T-cell (primary cell): Measurements from ENCODE around the gene PIH1D1. TPM values are rescaled to one million over a fixed set of nuclear protein-coding genes. Genes with fewer than 3 reads are reported as not detected.
A peak's percentile ranks its signal among the peaks of the same experiment; 100 is the strongest.

Experiments used
- ATAC-seq, 4 experiments: fragments of 200-7000 bp in 3 of 4; fragments of 150-1000 bp in 1 of 4; cut with Tn5 transposase; replicated peaks in 1 of 4; 1 replicate in 3 of 4; 2 replicates in 1 of 4; pipeline ENCODE4 v1.10.0; 2021; ENCODE audit warnings: moderate library complexity in 3 of 4, mild to moderate bottlenecking in 2 of 4, moderate number of reproducible peaks in 1 of 4
- CTCF ChIA-PET, 2 donors: fragments of 300-600 bp; sonication (Branson Sonifier 250); formaldehyde crosslinking; loops; one replicate each; lab custom pipeline; 2022; ENCODE audit warnings: antibody characterized with exemption in 2 of 2; lab: Charles Lee
- POLR2A ChIA-PET, 2 donors: fragments of 300-600 bp; sonication (Branson Sonifier 250); formaldehyde crosslinking; loops; one replicate each; lab custom pipeline; 2022; ENCODE audit warnings: antibody characterized with exemption in 2 of 2; lab: Charles Lee
- DNase-seq, 35 experiments: peaks; one replicate each; pipeline versions ENCODE4 v3.0.0 to v3.0.0-alpha.2; 2013 to 2023
- H3K27ac ChIP-seq: one replicate; pipeline ENCODE4 v1.5.1; 2013; ENCODE audit warnings: low read length
- H3K27me3 ChIP-seq, 2 experiments: replicated peaks in 1 of 2; 1 replicate in 1 of 2; 2 replicates in 1 of 2; pipeline versions ENCODE4 v1.6.1 to v1.7.0; 2013; ENCODE audit warnings: low read length in 1 of 2, mixed read lengths in 1 of 2; ENCODE audit not compliant: control insufficient read depth in 2 of 2, insufficient read depth in 2 of 2; ENCODE audit errors: extremely low read depth in 1 of 2
- H3K36me3 ChIP-seq, 2 donors: 1 replicate in 1 of 2; 2 replicates in 1 of 2; pipeline versions ENCODE4 v1.6.1 to v1.7.0; 2013; ENCODE audit warnings: low read length in 1 of 2; ENCODE audit not compliant: control insufficient read depth in 2 of 2, insufficient read depth in 1 of 2; ENCODE audit errors: extremely low read depth in 1 of 2
- H3K4me1 ChIP-seq, 2 experiments: 1 replicate in 1 of 2; 2 replicates in 1 of 2; pipeline versions ENCODE4 v1.6.1 to v1.7.0; 2013; ENCODE audit warnings: low read length in 2 of 2, mixed read lengths in 1 of 2; ENCODE audit not compliant: insufficient read depth in 2 of 2, control insufficient read depth in 1 of 2; ENCODE audit errors: extremely low read depth in 1 of 2
- H3K4me3 ChIP-seq, 2 donors: 1 replicate in 1 of 2; 2 replicates in 1 of 2; pipeline versions ENCODE4 v1.5.1 to v1.7.0; 2013; ENCODE audit warnings: mild to moderate bottlenecking in 2 of 2, low read length in 1 of 2, moderate library complexity in 1 of 2; ENCODE audit not compliant: control insufficient read depth in 1 of 2; ENCODE audit errors: extremely low read depth in 1 of 2
- H3K9me3 ChIP-seq: 2 replicates; pipeline ENCODE4 v1.7.0; 2013
- H3K27ac Mint-ChIP-seq, 2 donors: one replicate each; pipeline ENCODE4 v1.8.0; 2020 to 2021; ENCODE audit warnings: mild to moderate bottlenecking in 2 of 2, mixed read lengths in 2 of 2
- H3K27me3 Mint-ChIP-seq, 2 donors: one replicate each; pipeline ENCODE4 v1.8.0; 2021 to 2022; ENCODE audit warnings: mixed read lengths in 2 of 2
- H3K36me3 Mint-ChIP-seq: one replicate; pipeline ENCODE4 v1.8.0; 2021; ENCODE audit warnings: mixed read lengths
- H3K4me1 Mint-ChIP-seq, 3 donors: one replicate each; pipeline ENCODE4 v1.8.0; 2020 to 2022; ENCODE audit warnings: mixed read lengths in 3 of 3, mild to moderate bottlenecking in 1 of 3
- H3K4me3 Mint-ChIP-seq, 3 donors: one replicate each; pipeline ENCODE4 v1.8.0; 2020 to 2022; ENCODE audit warnings: mild to moderate bottlenecking in 3 of 3, mixed read lengths in 3 of 3, moderate library complexity in 3 of 3
- H3K9me3 Mint-ChIP-seq, 3 donors: one replicate each; pipeline ENCODE4 v1.8.0; 2020 to 2022; ENCODE audit warnings: mixed read lengths in 3 of 3
- WGBS: methylation state at CpG from one replicate; pipeline ENCODE4 v1.1.5; 2013; ENCODE audit warnings: missing lambda C conversion rate; ENCODE audit not compliant: insufficient coverage; 5-methylcytosine and 5-hydroxymethylcytosine counted together
- total RNA-seq, 35 experiments: library from RNA in 6 of 35; stranded (reverse) in 6 of 35; fragments of 120-200 nt in 1 of 35; gene quantifications; one replicate each; pipeline versions ENCODE4 v1.2.1 to v1.2.4 and lab custom pipeline; 2013 to 2026

PIH1D1 gene
- total RNA-seq, 5 donors from 2014 or later (not counting 1 experiment from before 2014, with no cell fraction given), result 122 to 196 (median 163) TPM

GRCh38 chr19:49489601-49490167 lies 38.1 kb upstream of the PIH1D1 start:
- ChIA-PET CTCF (interaction anchor here in 1 of 2 donors (0.7 to 1.2 kb wide), 2 partner anchors 19 to 170 kb away, joined by 4 to 6 read pairs; no protein-coding TSS in a partner anchor), POLR2A (interaction anchor here in 1 of 2 donors (0.9 kb wide), 1 partner anchor 14 kb away, joined by 3 read pairs; no protein-coding TSS in a partner anchor)
- Mint-ChIP-seq H3K9me3 (no peaks in the 10 kb centered on the region), H3K4me1 (peaks cover 53 to 70% (median 70%) of the 10 kb centered on the region in 3 donors), H3K27me3 (no peaks in the 10 kb centered on the region), H3K36me3 (peaks cover 62% of the 10 kb centered on the region), H3K4me3 (peak overlapping the region; percentile 99), H3K27ac (peak overlapping the region; percentile 94 to 96)
- ATAC-seq (no peak), DNase-seq (peak in 2 of 35 experiments; percentile 43 to 68)
- Histone ChIP-seq H3K4me1 (peaks cover 17 to 65% of the 10 kb centered on the region in 2 experiments), H3K9me3 (no peaks in the 10 kb centered on the region), H3K36me3 (peaks cover 21 to 65% of the 10 kb centered on the region in 2 donors), H3K4me3 (peak overlapping the region; percentile 89 to 99), H3K27me3 (no peaks in the 10 kb centered on the region), H3K27ac (peak overlapping the region; percentile 85)
- 29% methylated on average over 9 of the region's 15 CpGs for WGBS

GRCh38 chr19:49488863-49489537 lies 37.4 kb upstream of the PIH1D1 start:
- no peaks in the 10 kb centered on the region for H3K27me3 Mint-ChIP-seq
- CTCF ChIA-PET, result interaction anchor here in 1 of 2 donors (0.7 to 1.2 kb wide), 2 partner anchors 18 to 170 kb away, joined by 4 to 6 read pairs; no protein-coding TSS in a partner anchor
- peaks cover 21 to 67% of the 10 kb centered on the region in 2 donors for H3K36me3 ChIP-seq

GRCh38 chr19:49488046-49488862 lies 36.6 kb upstream of the PIH1D1 start:
- Histone ChIP-seq H3K27me3 (no peaks in the 10 kb centered on the region), H3K4me1 (peaks cover 17 to 55% of the 10 kb centered on the region in 2 experiments), H3K36me3 (peaks cover 21 to 71% of the 10 kb centered on the region in 2 donors), H3K9me3 (no peaks in the 10 kb centered on the region), H3K4me3 (peak overlapping the region; percentile 89 to 99), H3K27ac (peak overlapping the region; percentile 85)
- H3K4me3 Mint-ChIP-seq, result peak overlapping the region; percentile 99
- ATAC-seq, result no peak
- H3K27me3 Mint-ChIP-seq, result no peaks in the 10 kb centered on the region
- H3K36me3 Mint-ChIP-seq, result peaks cover 65% of the 10 kb centered on the region
- under 1% methylated on average over 23 of the region's 26 CpGs for WGBS
- H3K27ac Mint-ChIP-seq, result peak overlapping the region; percentile 94 to 96
- peak in 1 of 35 experiments; percentile 33 for DNase-seq
- POLR2A ChIA-PET, result interaction anchor here in 1 of 2 donors (0.9 kb wide), 2 partner anchors 16 to 36 kb away, joined by 3 to 4 read pairs; partner anchors contain the start of gene PIH1D1
- peaks cover 45 to 73% (median 68%) of the 10 kb centered on the region in 3 donors for H3K4me1 Mint-ChIP-seq
- CTCF ChIA-PET, result interaction anchor here in 1 of 2 donors (0.6 kb wide), 1 partner anchor 10 kb away, joined by 3 read pairs; no protein-coding TSS in a partner anchor
- H3K9me3 Mint-ChIP-seq, result no peaks in the 10 kb centered on the region

More at GRCh38 chr19:49488863-49489537, 37.4 kb upstream of the PIH1D1 start:
- Mint-ChIP-seq H3K36me3 (peaks cover 62% of the 10 kb centered on the region), H3K9me3 (no peaks in the 10 kb centered on the region), H3K27ac (peak overlapping the region; percentile 94 to 96), H3K4me1 (peaks cover 50 to 70% (median 70%) of the 10 kb centered on the region in 3 donors), H3K4me3 (peak overlapping the region; percentile 99)
- Histone ChIP-seq H3K4me1 (peaks cover 17 to 61% of the 10 kb centered on the region in 2 experiments), H3K27ac (peak overlapping the region; percentile 85), H3K9me3 (no peaks in the 10 kb centered on the region), H3K4me3 (peak overlapping the region; percentile 89 to 99), H3K27me3 (no peaks in the 10 kb centered on the region)
- 0% methylated on average over 4 of the region's 15 CpGs for WGBS
- POLR2A ChIA-PET, result interaction anchor here in 1 of 2 donors (0.6 to 0.9 kb wide), 2 partner anchors 13 to 467 kb away, joined by 3 read pairs; no protein-coding TSS in a partner anchor
- no peak for ATAC-seq
- peak in 2 of 35 experiments; percentile 8 to 27 for DNase-seq

GRCh38 chr19:49487277-49488045 lies 35.8 kb upstream of the PIH1D1 start, which contains the start of gene RPL13A:
RPL13A (plus strand) TSS chr19:49487608; CDS start chr19:49487630, 22 bp downstream.
- no peaks in the 10 kb centered on the region for H3K27me3 ChIP-seq
- no peaks in the 10 kb centered on the region for H3K9me3 ChIP-seq
- H3K9me3 Mint-ChIP-seq, result no peaks in the 10 kb centered on the region
- ChIA-PET CTCF (interaction anchor here in 1 of 2 donors (0.5 kb wide), 1 partner anchor 253 kb away, joined by 6 read pairs; no protein-coding TSS in a partner anchor), POLR2A (interaction anchor here in 1 of 2 donors (0.9 kb wide), 2 partner anchors 15 to 35 kb away, joined by 3 to 4 read pairs; partner anchors contain the start of gene PIH1D1)
- peak within 1 kb of the TSS; percentile 99 for H3K4me3 Mint-ChIP-seq
- H3K27me3 Mint-ChIP-seq, result no peaks in the 10 kb centered on the region
- DNase-seq (peak; percentile 94 to 100 (median 98)), ATAC-seq (peak; percentile 85 to 92 (median 90))
- peaks cover 38 to 66% (median 62%) of the 10 kb centered on the region in 3 donors for H3K4me1 Mint-ChIP-seq
- peak within 1 kb of the TSS; percentile 94 to 96 for H3K27ac Mint-ChIP-seq
- H3K36me3 Mint-ChIP-seq, result peaks cover 58% of the 10 kb centered on the region
- peak within 1 kb of the TSS; percentile 89 to 99 for H3K4me3 ChIP-seq
- peaks cover 22 to 72% of the 10 kb centered on the region in 2 donors for H3K36me3 ChIP-seq
- H3K4me1 ChIP-seq, result peaks cover 17 to 56% of the 10 kb centered on the region in 2 experiments
- H3K27ac ChIP-seq, result peak within 1 kb of the TSS; percentile 85
- under 1% methylated on average over 52 of the region's 57 CpGs for WGBS

- DNase-seq (no peak), ATAC-seq (no peak)
- Histone ChIP-seq H3K9me3 (no peaks in the 10 kb centered on the region), H3K27ac (peak overlapping the region; percentile 85), H3K36me3 (peaks cover 23 to 68% of the 10 kb centered on the region in 2 donors), H3K27me3 (no peaks in the 10 kb centered on the region), H3K4me1 (peaks cover 17 to 56% of the 10 kb centered on the region in 2 experiments), H3K4me3 (peak overlapping the region in 1 of 2 donors; percentile 19)
- H3K27ac Mint-ChIP-seq, result peak overlapping the region; percentile 94 to 96
- H3K4me1 Mint-ChIP-seq, result peaks cover 36 to 59% (median 59%) of the 10 kb centered on the region in 3 donors
- WGBS, result 35% methylated on average over 12 of the region's 23 CpGs
- peaks cover 53% of the 10 kb centered on the region for H3K36me3 Mint-ChIP-seq
- no peaks in the 10 kb centered on the region for H3K27me3 Mint-ChIP-seq
- peak overlapping the region; percentile 99 for H3K4me3 Mint-ChIP-seq
- no peaks in the 10 kb centered on the region for H3K9me3 Mint-ChIP-seq
- ChIA-PET POLR2A (interaction anchor here in 1 of 2 donors (0.6 kb wide), 1 partner anchor 33 kb away, joined by 4 read pairs; no protein-coding TSS in a partner anchor), CTCF (interaction anchor here in 1 of 2 donors (0.5 kb wide), 1 partner anchor 254 kb away, joined by 6 read pairs; no protein-coding TSS in a partner anchor)
These were observed 35.2 kb upstream of the PIH1D1 start for GRCh38 chr19:49486710-49487276.
